Large intestine (tissue), 3 donors: ENCODE measurements around the gene UBA6. TPM values are rescaled to one million over a fixed set of nuclear protein-coding genes. Genes with fewer than 3 reads are reported as not detected.
"Not testable (repeated sequence)": the region's sequence is repeated elsewhere in the genome, so short reads cannot be mapped to it uniquely, and the experiment has no call there.

Experiments
- DNase-seq, 2 donors: peaks; one replicate each; pipeline versions ENCODE4 v3.0.0 to v3.0.0-alpha.2; 2013
- H3K27ac ChIP-seq: one replicate; pipeline ENCODE4 v1.5.1; 2013; ENCODE audit warnings: low read length
- H3K27me3 ChIP-seq: 2 replicates; pipeline ENCODE4 v1.6.1; 2013; ENCODE audit warnings: low read length; ENCODE audit not compliant: control insufficient read depth, insufficient read depth
- H3K36me3 ChIP-seq: 2 replicates; pipeline ENCODE4 v1.6.1; 2013; ENCODE audit warnings: low read length; ENCODE audit not compliant: control insufficient read depth, insufficient read depth
- H3K4me1 ChIP-seq: one replicate; pipeline ENCODE4 v1.6.1; 2013; ENCODE audit warnings: low read length; ENCODE audit not compliant: control insufficient read depth, insufficient read depth
- H3K4me3 ChIP-seq: one replicate; pipeline ENCODE4 v1.5.1; 2013; ENCODE audit warnings: low read length
- H3K9me3 ChIP-seq: one replicate; pipeline ENCODE4 v1.6.1; 2013; ENCODE audit warnings: mild to moderate bottlenecking, low read depth, low read length, moderate library complexity; ENCODE audit not compliant: control insufficient read depth
- WGBS: methylation state at CpG from one replicate; pipeline ENCODE4 v1.1.5; 2013; ENCODE audit warnings: low lambda C conversion rate; ENCODE audit not compliant: insufficient coverage; 5-methylcytosine and 5-hydroxymethylcytosine counted together
- polyA plus RNA-seq: library from polyadenylated mRNA; unstranded; fragments of 120-200 nt; gene quantifications from one replicate; pipeline ENCODE4 v1.2.1, GENCODE V29; 2013

The UBA6 gene
- polyA plus RNA-seq, 1 donor: 27.2 TPM

- peaks cover 29% of the 10 kb centered on the region for H3K36me3 ChIP-seq
- no peak overlapping the region for H3K27ac ChIP-seq
- no peaks in the 10 kb centered on the region for H3K9me3 ChIP-seq
- WGBS: no CpG with 5 or more reads among the region's 2 CpGs
- H3K27me3 ChIP-seq: no peaks in the 10 kb centered on the region
- H3K4me1 ChIP-seq: peaks cover 2% of the 10 kb centered on the region
- H3K4me3 ChIP-seq: no peak overlapping the region
- no peak for DNase-seq
Observed at GRCh38 chr4:67678612-67679011, 22.3 kb downstream of the UBA6 start.

DNA sequence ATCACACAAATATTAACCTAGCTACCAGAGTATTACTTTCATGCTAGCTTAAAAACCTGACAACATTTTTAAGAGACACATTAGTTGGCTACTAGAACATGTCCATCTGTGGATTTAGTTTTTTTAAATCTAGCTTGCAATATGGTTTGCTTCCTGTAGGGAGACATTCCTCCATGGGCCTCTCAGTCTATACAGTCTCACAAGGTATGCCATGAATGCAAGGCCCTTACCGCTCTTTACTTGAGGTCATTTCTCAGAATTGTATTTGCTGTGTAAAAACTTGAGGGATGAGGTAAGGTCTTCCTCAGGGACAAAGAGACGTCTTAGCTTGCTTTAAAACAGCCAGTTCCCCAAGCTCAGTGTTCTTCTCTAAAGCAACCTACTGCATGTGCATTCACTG lies 26.9 kb downstream of the UBA6 start:
- no CpG with 5 or more reads among the region's 2 CpGs for WGBS
- Histone ChIP-seq H3K36me3 (peaks cover 44% of the 10 kb centered on the region), H3K4me3 (no peak overlapping the region), H3K9me3 (no peaks in the 10 kb centered on the region), H3K27ac (no peak overlapping the region), H3K4me1 (no peaks in the 10 kb centered on the region), H3K27me3 (no peaks in the 10 kb centered on the region)
- DNase-seq: no peak

DNA sequence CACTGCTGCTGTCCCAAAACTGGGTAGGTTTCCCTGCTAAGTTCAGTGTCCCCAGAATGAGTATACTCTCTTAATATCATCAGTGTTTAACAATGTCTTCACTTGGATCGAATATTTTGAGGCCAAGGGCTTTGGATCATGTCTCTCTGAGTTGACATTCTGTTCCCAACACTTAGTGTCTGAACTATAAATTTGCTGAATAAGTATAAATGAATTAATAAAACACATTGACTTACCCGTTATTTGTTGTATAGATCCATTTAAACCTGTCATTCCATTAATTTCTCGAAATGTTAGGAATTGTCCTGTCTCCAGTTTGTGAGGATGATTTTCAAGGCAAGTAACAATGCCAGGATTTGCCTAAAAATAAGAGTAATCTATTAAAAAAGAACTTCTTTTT lies 32.6 kb downstream of the UBA6 start:
- 100% methylated on average over 2 of the region's 3 CpGs for WGBS
- Histone ChIP-seq H3K9me3 (no peaks in the 10 kb centered on the region), H3K27ac (no peak overlapping the region), H3K4me1 (no peaks in the 10 kb centered on the region), H3K4me3 (no peak overlapping the region), H3K27me3 (no peaks in the 10 kb centered on the region), H3K36me3 (peaks cover 45% of the 10 kb centered on the region)
- DNase-seq: no peak

DNA sequence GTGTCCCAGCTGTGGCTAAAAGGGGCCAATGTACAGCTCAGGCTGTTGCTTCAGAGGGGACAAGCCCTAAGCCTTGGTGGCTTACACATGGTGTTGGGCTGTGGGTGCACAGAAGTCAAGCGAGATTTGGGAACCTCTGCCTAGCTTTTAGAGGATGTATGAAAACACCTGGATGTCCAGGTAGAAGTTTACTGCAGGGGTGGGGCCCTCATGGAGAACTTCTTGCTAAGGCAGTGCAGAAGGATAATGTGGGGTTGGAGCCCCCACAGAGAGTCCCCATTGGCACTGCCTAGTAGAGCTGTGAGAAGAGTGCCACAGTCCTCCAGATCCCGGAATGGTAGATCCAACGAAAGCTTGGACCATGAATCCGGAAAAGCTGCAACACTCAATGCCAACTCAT lies 40.5 kb downstream of the UBA6 start:
- no CpG with 5 or more reads among the region's 4 CpGs for WGBS
- H3K27ac ChIP-seq: no peak overlapping the region
- peaks cover 7% of the 10 kb centered on the region for H3K9me3 ChIP-seq
- DNase-seq: no peak
- no peaks in the 10 kb centered on the region for H3K27me3 ChIP-seq
- no peak overlapping the region for H3K4me3 ChIP-seq
- H3K36me3 ChIP-seq: peaks cover 50% of the 10 kb centered on the region
- H3K4me1 ChIP-seq: no peaks in the 10 kb centered on the region

GRCh38 chr4:67659065-67659464 lies 41.9 kb downstream of the UBA6 start:
- no CpG with 5 or more reads among the region's 2 CpGs for WGBS
- Histone ChIP-seq H3K9me3 (peaks cover 7% of the 10 kb centered on the region), H3K36me3 (peaks cover 48% of the 10 kb centered on the region), H3K4me3 (no peak overlapping the region), H3K27me3 (no peaks in the 10 kb centered on the region), H3K4me1 (no peaks in the 10 kb centered on the region), H3K27ac (no peak overlapping the region)
- no peak for DNase-seq

DNA sequence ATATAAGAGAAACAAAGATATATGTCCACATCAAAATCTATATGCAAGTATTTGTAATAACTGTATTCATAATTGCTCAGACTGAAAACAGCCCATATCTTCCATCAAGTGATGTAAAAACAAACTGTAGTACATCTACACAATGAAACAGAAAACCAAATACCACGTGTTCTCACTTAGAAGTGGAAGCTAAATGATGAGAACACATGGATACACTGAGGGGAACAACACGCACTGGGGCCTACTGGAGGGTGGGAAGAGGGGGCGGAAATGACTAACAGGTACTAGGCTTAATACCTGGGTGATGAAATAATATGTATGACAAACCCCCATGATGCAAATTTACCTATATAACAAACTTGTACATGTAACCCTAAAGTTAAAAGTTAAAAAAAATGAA lies 42.7 kb downstream of the UBA6 start:
- H3K27me3 ChIP-seq: no peaks in the 10 kb centered on the region
- H3K4me1 ChIP-seq: no peaks in the 10 kb centered on the region
- WGBS: no CpG with 5 or more reads among the region's 3 CpGs
- H3K27ac ChIP-seq: no peak overlapping the region
- H3K4me3 ChIP-seq: no peak overlapping the region
- H3K9me3 ChIP-seq: peaks cover 7% of the 10 kb centered on the region
- DNase-seq: no peak
- peaks cover 46% of the 10 kb centered on the region for H3K36me3 ChIP-seq

GRCh38 chr4:67651536-67651935 lies 49.4 kb downstream of the UBA6 start:
- H3K4me3 ChIP-seq: no peak overlapping the region
- H3K9me3 ChIP-seq: peaks cover 2% of the 10 kb centered on the region
- H3K36me3 ChIP-seq: peaks cover 26% of the 10 kb centered on the region
- no peak for DNase-seq
- no peaks in the 10 kb centered on the region for H3K27me3 ChIP-seq
- H3K4me1 ChIP-seq: no peaks in the 10 kb centered on the region
- no peak overlapping the region for H3K27ac ChIP-seq

- Histone ChIP-seq H3K4me1 (no peaks in the 10 kb centered on the region), H3K27me3 (no peaks in the 10 kb centered on the region), H3K36me3 (peaks cover 16% of the 10 kb centered on the region), H3K4me3 (no peak overlapping the region), H3K27ac (no peak overlapping the region), H3K9me3 (peaks cover 9% of the 10 kb centered on the region)
- DNase-seq: no peak
- WGBS: 100% methylated on average over 1 of the region's 5 CpGs
Observed at GRCh38 chr4:67638136-67638535, 62.8 kb downstream of the UBA6 start.

DNA sequence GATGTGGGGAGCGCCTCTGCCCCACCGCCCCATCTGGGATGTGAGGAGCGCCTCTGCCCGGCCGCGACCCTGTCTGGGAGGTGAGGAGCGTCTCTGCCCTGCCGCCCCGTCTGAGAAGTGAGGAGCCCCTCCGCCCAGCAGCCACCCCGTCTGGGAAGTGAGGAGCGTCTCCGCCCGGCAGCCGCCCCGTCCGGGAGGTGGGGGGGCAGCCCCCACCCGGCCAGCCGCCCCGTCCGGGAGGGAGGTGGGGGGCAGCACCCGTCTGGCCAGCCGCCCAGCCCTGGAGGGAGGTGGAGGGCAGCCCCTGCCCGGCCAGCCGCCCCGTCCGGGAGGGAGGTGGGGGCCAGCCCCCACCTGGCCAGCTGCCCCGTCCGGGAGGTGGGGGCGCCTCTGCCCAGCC lies 64.0 kb downstream of the UBA6 start:
- H3K9me3 ChIP-seq, H3K4me3 ChIP-seq, H3K27ac ChIP-seq, H3K4me1 ChIP-seq, DNase-seq, H3K27me3 ChIP-seq: not testable (repeated sequence)
- no CpG with 5 or more reads among the region's 30 CpGs for WGBS
- peaks cover 16% of the 10 kb centered on the region for H3K36me3 ChIP-seq

DNA sequence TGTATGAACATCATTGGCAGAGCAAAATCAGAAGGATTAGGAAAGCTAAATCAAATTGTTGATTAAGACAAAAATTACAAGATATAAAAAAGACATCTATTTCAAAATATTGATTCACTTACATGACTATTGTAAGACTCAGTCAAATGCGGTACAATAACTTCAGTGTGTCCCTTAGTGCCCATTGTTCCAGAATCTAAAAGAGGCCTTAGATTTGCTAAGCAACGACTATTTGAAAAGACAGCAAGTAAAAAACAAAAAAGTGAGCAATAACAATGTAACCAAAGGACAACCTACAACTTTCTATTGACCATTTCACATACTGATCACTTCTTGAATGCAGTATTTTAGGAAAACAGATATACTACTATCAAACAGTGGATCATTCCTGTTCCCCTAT lies 65.6 kb downstream of the UBA6 start:
- H3K27me3 ChIP-seq: no peaks in the 10 kb centered on the region
- DNase-seq: no peak
- peaks cover 9% of the 10 kb centered on the region for H3K9me3 ChIP-seq
- H3K27ac ChIP-seq: no peak overlapping the region
- no peak overlapping the region for H3K4me3 ChIP-seq
- H3K36me3 ChIP-seq: peaks cover 22% of the 10 kb centered on the region
- H3K4me1 ChIP-seq: no peaks in the 10 kb centered on the region
- 86% methylated on average over 2 of the region's 2 CpGs for WGBS

DNA sequence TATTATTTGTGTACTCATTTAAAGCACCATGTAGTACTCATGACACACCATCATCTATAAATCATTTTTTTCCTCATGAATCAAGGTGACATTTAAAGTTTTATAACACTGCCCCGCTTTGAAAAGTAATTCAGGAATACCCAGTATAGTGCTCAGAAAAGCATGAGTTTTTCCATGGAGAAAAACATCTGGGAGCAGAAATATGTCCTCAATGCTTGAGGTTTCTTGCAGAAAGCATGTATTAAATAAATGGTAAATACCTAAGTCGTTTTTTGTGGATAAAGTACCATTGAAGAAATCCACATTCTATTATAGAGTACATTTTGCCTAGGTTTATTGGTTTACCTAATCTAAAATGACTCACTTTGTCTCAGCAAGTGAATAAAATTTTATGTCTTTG lies 66.2 kb downstream of the UBA6 start:
- peaks cover 9% of the 10 kb centered on the region for H3K9me3 ChIP-seq
- no peaks in the 10 kb centered on the region for H3K4me1 ChIP-seq
- no peak overlapping the region for H3K4me3 ChIP-seq
- H3K36me3 ChIP-seq: peaks cover 20% of the 10 kb centered on the region
- no peak for DNase-seq
- WGBS: 100% methylated on average over 1 of the region's 2 CpGs
- H3K27ac ChIP-seq: no peak overlapping the region
- no peaks in the 10 kb centered on the region for H3K27me3 ChIP-seq
